ENCODE measurements around the gene RARB. TPM values are rescaled to one million over a fixed set of nuclear protein-coding genes. Genes with fewer than 3 reads are reported as not detected.

The RARB gene
- polyA plus RNA-seq, 1 donor from 2014 or later = 13.2 TPM

GRCh38 chr3:25421747-25422146 is 6.3 kb upstream of the RARB start:
- H3F3A ChIP-seq (ENCODE audit: insufficient read depth, low read length, poor library complexity, severe bottlenecking) = no peaks in the 10 kb centered on the region
- no peak for TF ChIP-seq REST (IDR thresholded peaks at IDR 0.05; ENCODE audit: borderline replicate concordance)
- no peak for TF ChIP-seq CTCF (IDR thresholded peaks at IDR 0.05; ENCODE audit: poor library complexity, severe bottlenecking)
- no peak for TF ChIP-seq SMC3 (conservative IDR thresholded peaks at IDR 0.05; ENCODE audit: poor library complexity)
- TF ChIP-seq EP300 (conservative IDR thresholded peaks at IDR 0.05; ENCODE audit: poor library complexity, severe bottlenecking) = no peak
- TF ChIP-seq TAF1 (IDR thresholded peaks at IDR 0.05; ENCODE audit: low read depth) = no peak
- TF ChIP-seq POLR2AphosphoS5 (IDR thresholded peaks at IDR 0.05) = no peak
- TF ChIP-seq MXI1 (conservative IDR thresholded peaks at IDR 0.05; ENCODE audit: poor library complexity, severe bottlenecking) = no peak
- no peak for TF ChIP-seq EZH2 (IDR thresholded peaks at IDR 0.05; ENCODE audit: borderline replicate concordance, insufficient read depth, low read length, poor library complexity, severe bottlenecking)
- TF ChIP-seq RAD21 (conservative IDR thresholded peaks at IDR 0.05) = no peak
- no peak overlapping the region for H3K4me2 ChIP-seq (ENCODE audit: low read length)
- H3K36me3 ChIP-seq (ENCODE audit: insufficient read depth, low read length) = no peaks in the 10 kb centered on the region
- no peaks in the 10 kb centered on the region for H3K9me2 ChIP-seq (ENCODE audit: insufficient read depth, low read length)
- no peaks in the 10 kb centered on the region for H4K20me1 ChIP-seq (ENCODE audit: insufficient read depth)
- no peak overlapping the region for H3K27ac ChIP-seq (ENCODE audit: low read length)
- H3K79me2 ChIP-seq (replicated peaks; ENCODE audit: insufficient read depth, low read length) = no peaks in the 10 kb centered on the region
- no peak overlapping the region for H3K4me3 ChIP-seq (ENCODE audit: low read length)
- no peaks in the 10 kb centered on the region for H3K9me3 ChIP-seq (ENCODE audit: low read length)
- H2AFZ ChIP-seq (ENCODE audit: low read depth, low read length) = no peak overlapping the region
- no peaks in the 10 kb centered on the region for H3K27me3 ChIP-seq (ENCODE audit: insufficient read depth, low read depth, low read length)
- H3K9ac ChIP-seq (ENCODE audit: low read length) = no peak overlapping the region

- Histone ChIP-seq H3K27ac (ENCODE audit: low read length) (no peak overlapping the region), H3K9me3 (ENCODE audit: low read length) (no peaks in the 10 kb centered on the region), H3K27me3 (ENCODE audit: insufficient read depth, low read depth, low read length) (no peaks in the 10 kb centered on the region), H3K9me2 (ENCODE audit: insufficient read depth, low read length) (no peaks in the 10 kb centered on the region), H3K9ac (ENCODE audit: low read length) (no peak overlapping the region), H3F3A (ENCODE audit: insufficient read depth, low read length, poor library complexity, severe bottlenecking) (no peaks in the 10 kb centered on the region), H4K20me1 (ENCODE audit: insufficient read depth) (no peaks in the 10 kb centered on the region), H2AFZ (ENCODE audit: low read depth, low read length) (no peak overlapping the region), H3K4me3 (ENCODE audit: low read length) (no peak overlapping the region), H3K79me2 (replicated peaks; ENCODE audit: insufficient read depth, low read length) (no peaks in the 10 kb centered on the region), H3K4me2 (ENCODE audit: low read length) (no peak overlapping the region), H3K36me3 (ENCODE audit: insufficient read depth, low read length) (no peaks in the 10 kb centered on the region)
- TF ChIP-seq EP300 (conservative IDR thresholded peaks at IDR 0.05; ENCODE audit: poor library complexity, severe bottlenecking) (no peak), MXI1 (conservative IDR thresholded peaks at IDR 0.05; ENCODE audit: poor library complexity, severe bottlenecking) (no peak), CTCF (IDR thresholded peaks at IDR 0.05; ENCODE audit: poor library complexity, severe bottlenecking) (no peak), EZH2 (IDR thresholded peaks at IDR 0.05; ENCODE audit: borderline replicate concordance, insufficient read depth, low read length, poor library complexity, severe bottlenecking) (no peak), RAD21 (conservative IDR thresholded peaks at IDR 0.05) (no peak), SMC3 (conservative IDR thresholded peaks at IDR 0.05; ENCODE audit: poor library complexity) (no peak), REST (IDR thresholded peaks at IDR 0.05; ENCODE audit: borderline replicate concordance) (no peak), POLR2AphosphoS5 (IDR thresholded peaks at IDR 0.05) (no peak), TAF1 (IDR thresholded peaks at IDR 0.05; ENCODE audit: low read depth) (no peak)
These were observed 4.1 kb upstream of the RARB start for GRCh38 chr3:25423780-25424588.

Measured in neural cell (in vitro differentiated cells).